Stimulated activated CD8-positive, alpha-beta memory T cell treated with anti-CD3 and anti-CD28 coated beads, Interleukin-7, amount 100 ng/mL, for 4 hours (primary cell): ENCODE results near the gene ASB8.
"Not testable (repeated sequence)": the region's sequence is repeated elsewhere in the genome, so short reads cannot be mapped to it uniquely, and the experiment has no call there.

Experiments used
- DNase-seq, 2 donors: peaks; one replicate each; pipeline ENCODE4 v3.0.0-alpha.2; 2020; ENCODE audit warnings: low read depth in 2 of 2

The ASB8 gene

GRCh38 chr12:48183091-48183875 is 26.0 kb upstream of the ASB8 start, which contains the start of gene CCDC184:
Gene CCDC184 (plus strand): TSS chr12:48183644. CDS start chr12:48184123, 479 bp downstream.
- DNase-seq, result peak; percentile 66 to 68

- DNase-seq, result no peak
Measured at GRCh38 chr12:48182631-48183030, 25.3 kb upstream of the ASB8 start.

DNA sequence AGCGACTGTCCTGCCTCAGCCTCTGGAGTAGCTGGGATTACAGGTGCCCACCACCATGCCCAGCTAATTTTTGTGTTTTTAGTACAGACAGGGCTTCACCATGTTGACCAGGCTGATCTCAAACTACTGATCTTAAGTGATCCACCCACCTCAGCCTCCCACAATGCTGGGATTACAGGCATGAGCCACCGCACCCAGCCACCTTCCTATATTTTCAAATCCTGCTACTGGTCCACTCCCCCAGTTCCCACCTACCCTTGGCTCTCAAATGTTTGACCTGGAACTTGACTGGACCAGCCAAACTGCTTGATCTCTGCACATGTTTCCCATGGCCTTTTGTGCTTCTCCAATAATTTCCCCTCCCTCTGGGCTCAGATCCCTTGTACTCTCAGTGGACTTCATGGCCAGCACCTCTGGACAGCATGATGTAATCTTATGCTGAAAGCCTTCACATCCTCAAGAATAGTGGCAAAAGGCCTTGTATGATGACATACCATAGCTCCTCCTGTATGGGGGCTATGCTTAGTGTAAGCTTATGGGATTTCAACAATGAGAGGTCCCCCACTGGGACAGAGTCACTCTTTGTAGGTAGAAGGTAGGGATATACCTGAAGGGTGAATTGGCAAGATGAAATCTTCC is 23.7 kb upstream of the ASB8 start:
- no peak for DNase-seq

DNA sequence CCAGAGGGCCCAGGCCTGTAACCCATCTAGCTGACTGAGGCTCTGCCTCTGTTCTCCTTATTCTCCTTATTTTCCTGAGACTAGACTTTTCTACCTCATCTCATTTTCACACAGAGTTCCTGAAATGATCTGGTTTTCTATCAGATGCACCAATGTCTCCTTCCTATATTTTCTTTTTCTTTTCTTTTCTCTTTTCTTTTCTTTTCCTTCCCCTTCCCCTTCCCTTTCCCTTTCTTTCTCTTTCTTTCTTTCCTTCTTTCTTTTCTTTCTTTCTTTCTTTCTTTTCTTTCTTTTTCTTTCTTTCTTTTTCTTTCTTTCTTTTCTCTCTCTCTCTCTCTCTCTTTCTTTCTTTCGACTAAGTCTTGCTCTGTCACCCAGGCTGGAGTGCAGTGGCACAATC is 23.1 kb upstream of the ASB8 start:
- DNase-seq, result no peak

DNA sequence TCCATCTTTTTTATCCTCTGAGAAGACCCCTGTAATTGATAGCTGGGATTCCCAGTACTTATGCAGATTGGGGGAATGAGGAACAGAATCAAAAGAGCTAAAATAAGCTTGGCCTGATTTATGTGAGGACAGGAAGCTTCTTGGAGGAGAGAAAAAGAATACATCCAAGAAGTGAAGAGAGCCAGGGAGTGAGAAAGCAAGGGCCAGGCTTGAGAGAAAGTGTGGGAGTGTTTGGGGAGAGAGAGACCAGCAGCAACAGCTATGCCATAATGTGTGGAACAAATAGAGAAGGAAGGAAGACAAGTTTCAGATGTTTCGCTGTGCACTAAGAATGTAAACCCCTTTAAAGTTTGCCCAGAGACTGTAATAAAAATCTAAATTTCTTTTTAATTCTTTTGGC is 22.2 kb upstream of the ASB8 start:
- no peak for DNase-seq

DNA sequence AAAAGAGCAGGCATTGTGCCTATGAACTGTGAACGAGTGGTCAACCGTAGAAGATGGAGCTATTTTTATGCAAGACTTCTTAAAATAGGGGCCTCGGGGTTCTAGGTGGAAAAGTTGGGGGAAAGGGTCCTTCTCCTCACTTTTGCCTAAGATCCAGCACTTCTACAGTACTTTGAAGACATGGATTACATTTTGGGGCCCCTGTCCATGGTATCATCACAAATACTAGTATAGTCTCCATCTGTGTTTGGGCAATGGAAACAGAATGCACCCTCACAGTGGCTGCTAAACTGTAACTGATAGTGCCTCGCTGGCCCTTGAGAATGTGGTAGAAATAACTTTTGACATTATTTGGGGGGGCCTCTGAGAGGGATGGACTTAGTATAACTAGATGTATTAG is 20.7 kb upstream of the ASB8 start:
- no peak for DNase-seq

- no peak for DNase-seq
Measured at GRCh38 chr12:48176417-48176751, 19.1 kb upstream of the ASB8 start.

DNA sequence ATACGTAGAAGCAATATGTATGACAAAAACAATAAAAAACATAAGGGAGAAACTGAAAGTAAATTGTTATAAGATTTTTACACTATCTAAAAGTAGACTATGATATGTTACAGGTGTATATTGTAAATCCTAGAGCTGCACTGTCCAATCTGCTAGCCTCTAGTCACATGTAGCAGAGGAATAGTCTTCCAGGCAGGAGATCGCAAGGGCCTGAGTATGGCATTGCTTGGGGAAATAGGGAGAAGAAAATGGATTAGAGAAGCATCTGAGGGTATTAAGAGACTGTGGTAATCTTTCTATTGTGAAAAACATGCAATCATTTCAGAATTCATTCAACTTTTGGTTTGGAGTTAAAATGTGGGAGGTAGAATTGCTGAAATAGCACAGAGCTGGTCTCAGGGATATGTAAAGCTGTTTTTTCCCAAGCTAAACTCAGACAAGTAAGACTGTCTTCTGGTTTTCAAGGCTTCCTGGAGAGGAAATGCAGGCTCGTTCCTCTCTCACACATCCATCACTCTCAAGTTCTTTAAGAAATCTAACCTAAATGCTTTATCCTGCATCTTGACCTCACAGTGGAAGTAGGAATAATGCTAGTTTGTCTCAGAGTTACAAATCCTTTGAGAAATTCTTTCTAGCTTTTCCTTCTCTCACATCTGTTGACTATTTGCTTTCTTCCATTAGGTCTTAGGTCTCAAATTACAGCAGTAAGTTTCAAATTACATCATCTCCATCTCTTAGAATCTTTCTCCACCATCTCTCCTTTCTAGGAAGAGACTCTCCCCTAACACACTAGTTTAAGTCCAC is 18.5 kb upstream of the ASB8 start:
- DNase-seq, result no peak

DNA sequence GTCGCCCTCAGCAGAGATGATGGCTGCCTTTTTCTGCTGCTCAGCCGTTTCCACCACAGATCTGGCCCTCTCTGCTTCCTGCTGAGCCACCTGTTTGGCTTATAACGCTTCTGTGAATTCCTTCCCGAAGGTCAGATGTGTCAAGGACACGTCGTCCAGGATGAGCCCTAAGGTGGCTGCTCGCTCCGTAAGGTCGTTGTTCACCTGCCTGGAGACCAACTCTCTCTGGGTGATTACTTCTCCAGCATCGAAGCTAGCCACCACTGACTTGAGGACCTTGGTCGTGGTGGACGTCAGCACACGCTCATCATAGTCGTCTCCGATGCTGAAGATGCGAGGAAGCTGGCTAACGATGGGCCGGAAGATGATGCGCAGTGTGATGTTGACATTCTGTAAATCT is 11.7 kb upstream of the ASB8 start:
- DNase-seq, result no peak

- no peak for DNase-seq
Measured at GRCh38 chr12:48165089-48165981, 8.0 kb upstream of the ASB8 start.

- no peak for DNase-seq
Measured at GRCh38 chr12:48164451-48164850, 7.1 kb upstream of the ASB8 start.

DNA sequence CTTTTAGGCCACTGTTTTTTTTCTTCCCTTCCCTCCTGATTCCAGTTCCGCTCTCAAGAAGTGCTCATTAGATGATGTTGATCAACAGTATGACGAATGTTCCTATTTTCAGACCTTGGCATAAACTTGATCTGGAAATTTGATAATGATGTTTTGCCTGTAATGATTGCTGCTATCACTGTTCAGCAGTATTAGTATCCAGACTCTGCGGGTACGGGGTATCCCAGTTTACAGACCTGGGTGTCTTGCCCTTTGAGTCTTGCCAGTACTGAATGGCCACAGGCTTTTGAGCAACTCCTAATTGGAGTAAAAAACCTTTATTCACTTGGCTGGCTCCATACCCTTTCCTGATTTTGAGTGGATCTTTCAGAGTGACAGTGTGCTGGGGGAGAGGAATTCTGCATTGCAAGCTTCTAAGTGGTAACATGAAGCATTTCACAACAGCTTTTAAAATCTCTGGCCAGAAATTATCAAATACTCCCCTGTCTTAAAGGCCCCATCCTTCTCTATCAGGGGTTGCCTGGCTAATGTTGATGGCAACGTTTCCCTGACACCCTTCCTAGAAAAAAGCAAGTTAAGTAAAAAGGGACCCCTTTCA is 5.9 kb upstream of the ASB8 start:
- DNase-seq, result no peak

GRCh38 chr12:48160807-48161206 is 3.5 kb upstream of the ASB8 start:
- DNase-seq, result no peak

GRCh38 chr12:48160046-48160445 is 2.7 kb upstream of the ASB8 start:
- DNase-seq, result no peak

DNA sequence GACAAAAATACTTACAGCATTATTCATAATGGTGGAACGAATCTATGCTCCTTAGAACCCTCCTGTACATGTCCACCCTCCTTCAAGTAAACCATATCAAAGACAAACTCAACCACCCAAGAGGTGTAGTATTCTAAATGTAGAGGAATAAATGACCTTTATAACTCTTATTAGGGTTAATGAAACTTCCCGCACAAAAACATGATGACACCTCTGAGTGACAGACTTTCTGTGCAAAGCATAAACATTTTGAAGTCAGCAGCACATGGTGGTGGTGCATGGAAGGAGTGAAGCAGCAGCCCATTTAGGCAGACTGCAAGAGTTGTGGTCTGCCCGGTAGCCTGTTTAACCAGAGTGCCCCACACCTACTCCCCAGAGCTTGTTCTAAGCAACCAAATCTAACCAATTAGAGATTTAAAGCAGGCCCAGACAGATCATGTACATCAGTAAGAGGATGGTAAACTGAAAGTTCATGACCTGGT is 615 bp upstream of the ASB8 start:
- DNase-seq, result no peak

DNA sequence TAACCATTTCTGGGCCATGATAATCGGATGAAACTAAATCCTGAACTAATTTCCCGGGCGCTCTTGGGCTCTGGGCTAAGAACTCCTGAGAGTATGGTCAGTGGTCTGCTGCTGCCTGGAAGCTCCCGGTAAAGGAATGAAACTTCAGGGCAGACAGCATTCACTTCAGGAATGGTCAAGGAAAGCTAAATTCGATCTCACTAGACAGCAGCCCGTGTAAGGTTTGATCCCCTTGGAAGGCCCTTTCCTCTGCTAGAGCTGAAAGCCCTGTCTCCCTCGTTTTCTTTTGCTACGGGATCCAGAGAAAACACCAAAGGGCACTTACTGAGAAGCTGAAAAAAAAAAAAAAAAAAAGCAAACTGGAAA is 680 bp downstream of the ASB8 start:
- DNase-seq, result no peak

DNA sequence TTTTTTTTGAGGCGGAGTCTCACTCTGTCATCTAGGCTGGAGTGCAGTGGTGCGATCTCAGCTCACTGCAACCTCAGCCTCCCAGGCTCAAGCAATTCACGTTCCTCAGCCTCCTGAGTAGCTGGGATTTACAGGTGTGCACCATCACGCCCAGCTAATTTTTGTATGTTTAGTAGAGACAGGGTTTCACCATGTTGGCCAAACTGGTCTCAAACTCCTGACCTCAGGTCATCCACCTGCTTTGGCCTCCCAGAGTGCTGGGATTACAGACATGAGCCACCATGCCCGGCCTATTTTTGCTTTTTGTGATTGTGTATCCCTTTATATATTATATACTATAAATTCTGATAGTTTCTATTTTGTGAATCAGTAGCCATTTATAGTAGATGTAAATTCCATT is 1.5 kb downstream of the ASB8 start:
- not testable (repeated sequence) for DNase-seq

- no peak for DNase-seq
Measured at GRCh38 chr12:48151103-48151771, 6.1 kb downstream of the ASB8 start.

- DNase-seq, result no peak
Measured at GRCh38 chr12:48145981-48146380, 11.3 kb downstream of the ASB8 start.

- DNase-seq, result no peak
Measured at GRCh38 chr12:48143898-48144297, 13.4 kb downstream of the ASB8 start.
